Muscle of arm (tissue), 12 donors: ENCODE data around the gene WNT9A. TPM values are rescaled to one million over a fixed set of nuclear protein-coding genes. Genes with fewer than 3 reads are reported as not detected.

ENCODE experiments used
- DNase-seq: peaks from one replicate; pipeline ENCODE4 v3.0.0-alpha.2; 2013
- polyA plus RNA-seq, 12 donors: library from polyadenylated mRNA; unstranded; fragments of 120-200 nt; gene quantifications; one replicate each; pipeline ENCODE4 v1.2.1, GENCODE V29; 2013; ENCODE audit not compliant: insufficient read length in 12 of 12

WNT9A gene
- polyA plus RNA-seq, 12 donors = 3.5 to 15.2 (median 6.3) TPM; not detected in 1

- DNase-seq = no peak
These were observed 11.0 kb upstream of the WNT9A start for GRCh38 chr1:227958617-227959324.

DNA sequence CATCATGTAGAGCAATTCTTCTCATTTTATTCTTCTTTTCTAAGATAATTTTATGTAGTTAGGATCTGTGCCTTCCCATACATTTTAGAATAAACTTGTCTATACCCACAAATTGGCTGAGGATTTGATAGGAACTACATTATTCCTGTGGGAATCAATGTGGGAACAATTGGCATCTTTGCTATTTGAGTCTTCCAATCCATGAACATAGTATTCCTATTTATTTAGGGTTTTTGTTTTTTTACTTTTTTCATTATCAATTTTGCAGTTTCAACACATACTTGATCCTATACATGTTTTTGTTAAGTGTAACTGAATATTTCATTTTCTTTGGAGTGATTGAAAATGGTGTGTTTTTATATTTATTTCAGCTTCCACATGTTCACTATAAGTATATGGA, 8.1 kb upstream of the WNT9A start:
- DNase-seq = no peak

- no peak for DNase-seq
These were observed 6.6 kb upstream of the WNT9A start for GRCh38 chr1:227954163-227954850.

- no peak for DNase-seq
These were observed 5.3 kb upstream of the WNT9A start for GRCh38 chr1:227953022-227953412.

DNA sequence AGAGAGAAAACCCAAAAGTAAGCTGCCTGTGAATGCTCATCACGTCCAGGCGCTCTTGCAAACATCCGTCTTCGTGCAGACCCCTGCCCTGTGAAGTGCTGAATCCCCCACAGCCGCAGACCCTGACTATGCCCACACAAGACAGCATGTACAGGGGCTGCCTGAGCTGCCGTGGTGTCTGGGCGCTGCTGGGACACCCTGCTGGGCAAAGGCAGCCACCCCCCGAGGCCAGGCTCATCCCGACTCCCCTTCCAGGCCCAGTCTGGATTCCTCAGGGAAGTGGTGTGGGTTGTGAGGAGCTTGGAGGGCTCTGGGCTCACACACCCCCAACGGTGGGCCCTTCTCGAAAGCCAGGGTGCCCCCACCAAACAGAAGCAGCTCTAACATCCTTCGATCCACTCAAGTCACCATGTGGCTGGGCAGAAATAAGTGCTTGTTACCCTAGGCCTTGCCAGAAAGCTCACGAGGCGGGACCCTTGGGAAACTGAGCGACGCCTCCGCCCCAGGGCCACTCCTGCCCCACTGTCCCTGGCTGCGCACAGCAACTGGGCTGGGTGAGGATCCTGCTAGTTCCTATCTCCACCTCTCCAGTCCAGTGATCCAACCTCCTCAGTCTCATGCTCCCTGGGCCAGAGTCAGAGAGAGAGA, 4.8 kb upstream of the WNT9A start:
- DNase-seq = no peak

DNA sequence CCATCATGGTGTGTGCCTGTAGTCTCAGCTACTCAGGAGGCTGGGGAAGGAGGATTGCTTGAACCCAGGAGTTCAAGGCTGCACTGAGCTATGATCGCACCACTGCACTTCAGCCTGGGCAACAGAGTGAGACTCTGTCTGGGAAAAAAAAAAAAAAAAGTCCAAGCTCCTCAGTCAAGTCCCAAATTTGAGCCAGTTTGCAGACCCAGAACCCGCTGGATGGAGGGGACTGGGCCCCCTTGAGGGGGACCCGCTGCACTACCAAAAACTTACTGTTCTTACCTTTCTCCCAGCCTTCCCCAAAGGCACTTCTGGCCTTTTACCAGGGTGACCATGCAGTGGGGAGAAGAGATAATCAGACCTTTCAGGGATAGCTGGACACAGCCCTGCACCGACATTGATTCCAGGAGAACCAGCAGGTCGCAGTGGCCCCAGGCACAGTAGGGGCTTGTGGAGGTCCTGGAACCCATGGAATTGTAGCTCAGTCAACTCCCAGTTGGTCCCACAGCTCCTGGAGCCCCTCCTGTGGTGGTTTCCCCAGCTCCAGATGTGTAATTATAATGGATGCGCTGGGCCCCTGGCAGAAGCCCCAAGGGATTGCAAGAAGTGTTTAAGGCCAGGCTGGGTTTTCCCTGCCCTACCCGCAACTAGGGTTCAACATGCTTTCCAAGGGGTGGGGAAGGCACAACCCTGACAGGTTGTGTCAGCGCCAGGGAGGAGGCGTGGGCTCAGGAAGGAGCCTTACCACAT, 4.1 kb upstream of the WNT9A start:
- no peak for DNase-seq

DNA sequence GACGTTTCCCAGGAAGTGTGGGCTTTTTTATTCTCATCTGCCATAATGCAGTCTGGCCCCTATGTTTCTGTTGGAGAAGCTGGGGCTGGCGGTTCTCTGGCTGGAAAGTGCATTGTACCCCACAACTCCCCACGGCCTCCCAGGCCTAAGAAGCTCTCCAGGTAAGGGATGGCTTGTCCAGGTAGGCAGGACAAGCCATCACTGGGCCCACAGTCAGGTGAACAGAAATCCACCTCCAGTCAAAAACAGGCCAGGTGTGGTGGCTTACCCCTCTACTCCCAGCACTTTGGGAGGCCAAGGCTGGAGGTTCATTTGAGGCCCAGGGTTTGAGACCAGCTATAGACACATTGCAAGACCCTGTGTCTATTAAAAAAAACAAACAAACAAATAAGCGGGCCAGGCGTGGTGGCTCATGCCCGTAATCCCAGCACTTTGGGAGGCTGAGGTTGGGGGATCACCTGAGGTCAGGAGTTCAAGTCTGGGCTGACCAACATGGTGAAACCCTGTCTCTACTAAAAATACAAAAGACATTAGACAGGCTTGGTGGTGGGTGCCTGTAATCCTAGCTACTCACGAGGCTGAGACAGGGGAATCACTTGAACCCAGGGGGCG, 3.1 kb upstream of the WNT9A start:
- DNase-seq = no peak

DNA sequence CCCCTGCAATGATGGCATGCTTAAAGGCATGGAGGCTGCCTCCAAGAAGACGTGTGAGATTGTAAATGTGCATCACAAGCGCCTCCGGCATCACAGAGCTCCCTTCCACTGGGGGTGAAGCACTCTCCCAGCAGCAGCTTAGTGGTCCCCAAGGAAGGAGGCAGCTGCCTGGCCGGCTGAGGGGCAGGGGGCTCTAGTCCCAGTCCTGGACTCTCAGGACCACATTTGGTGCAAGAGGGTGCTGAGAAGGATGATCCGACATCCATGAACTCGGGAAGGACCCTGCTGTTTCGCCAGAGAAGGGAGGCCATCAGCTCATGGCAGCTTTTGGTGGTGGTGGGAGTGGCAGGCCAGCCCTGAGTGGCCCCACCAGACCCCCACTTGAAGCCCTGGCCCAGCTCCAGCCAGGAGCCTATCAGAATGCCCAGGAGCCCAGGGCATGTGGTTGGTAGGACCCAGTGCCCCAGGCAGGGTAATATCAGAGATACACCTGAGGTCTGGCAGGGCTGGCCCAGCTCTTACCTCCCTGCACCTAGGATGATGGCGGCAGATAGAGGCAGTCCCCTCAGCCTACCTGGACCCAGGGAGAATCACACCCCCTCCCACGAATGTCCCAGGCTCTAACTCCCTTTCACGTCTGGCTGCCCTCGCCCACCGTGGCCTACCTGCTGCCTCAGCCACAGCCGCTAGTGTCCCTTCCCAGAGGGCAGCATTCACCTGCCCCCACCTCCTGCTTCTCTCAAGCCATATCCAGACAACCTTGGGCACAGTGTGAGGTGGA, 2.4 kb upstream of the WNT9A start:
- no peak for DNase-seq

DNA sequence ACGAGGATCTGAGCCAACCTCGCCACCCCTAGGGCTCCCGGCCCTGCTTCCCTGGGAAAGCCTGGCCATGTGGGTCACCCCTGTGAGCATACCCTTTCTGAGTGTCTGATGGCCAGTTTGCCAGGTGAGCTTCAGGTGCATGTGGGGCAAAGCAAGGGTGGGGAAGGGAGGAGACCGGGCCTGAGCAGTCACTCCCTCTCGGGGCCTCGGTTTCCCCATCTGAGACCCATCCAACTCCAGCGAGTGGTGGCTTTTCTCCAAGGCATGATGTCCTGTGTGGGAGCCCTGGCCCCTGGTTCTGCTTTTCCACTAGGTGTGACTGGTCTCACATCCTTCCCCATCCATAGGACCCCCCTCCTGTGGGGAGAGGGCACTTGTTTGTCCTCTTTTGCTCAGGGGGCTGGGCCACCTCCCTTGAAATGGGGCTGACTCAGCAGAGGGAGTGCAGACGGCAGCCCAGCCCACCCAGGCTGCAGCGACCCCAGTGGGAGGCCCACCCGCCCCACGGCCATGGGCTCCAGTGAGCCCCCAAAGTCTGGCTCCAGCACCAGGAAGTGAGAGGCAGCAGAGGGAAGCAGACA, 1.7 kb upstream of the WNT9A start:
- no peak for DNase-seq

- peak; percentile 48 for DNase-seq
These were observed 945 bp upstream of the WNT9A start for GRCh38 chr1:227948493-227949260.

DNA sequence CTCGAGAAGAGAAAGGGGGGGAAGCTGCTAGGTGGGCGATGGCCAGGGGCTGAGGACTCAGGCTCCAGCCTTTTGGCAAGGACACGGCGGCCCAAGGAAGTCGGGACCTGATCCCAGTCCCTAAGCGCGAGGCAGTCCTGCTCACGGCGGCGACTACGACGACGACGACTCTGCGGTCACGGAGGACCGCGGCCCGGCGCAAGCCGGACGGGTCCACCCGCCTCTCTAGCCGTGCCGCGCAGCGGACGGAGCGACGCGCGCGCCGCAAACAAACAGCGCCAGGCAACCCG, 401 bp downstream of the WNT9A start:
- no peak for DNase-seq

DNA sequence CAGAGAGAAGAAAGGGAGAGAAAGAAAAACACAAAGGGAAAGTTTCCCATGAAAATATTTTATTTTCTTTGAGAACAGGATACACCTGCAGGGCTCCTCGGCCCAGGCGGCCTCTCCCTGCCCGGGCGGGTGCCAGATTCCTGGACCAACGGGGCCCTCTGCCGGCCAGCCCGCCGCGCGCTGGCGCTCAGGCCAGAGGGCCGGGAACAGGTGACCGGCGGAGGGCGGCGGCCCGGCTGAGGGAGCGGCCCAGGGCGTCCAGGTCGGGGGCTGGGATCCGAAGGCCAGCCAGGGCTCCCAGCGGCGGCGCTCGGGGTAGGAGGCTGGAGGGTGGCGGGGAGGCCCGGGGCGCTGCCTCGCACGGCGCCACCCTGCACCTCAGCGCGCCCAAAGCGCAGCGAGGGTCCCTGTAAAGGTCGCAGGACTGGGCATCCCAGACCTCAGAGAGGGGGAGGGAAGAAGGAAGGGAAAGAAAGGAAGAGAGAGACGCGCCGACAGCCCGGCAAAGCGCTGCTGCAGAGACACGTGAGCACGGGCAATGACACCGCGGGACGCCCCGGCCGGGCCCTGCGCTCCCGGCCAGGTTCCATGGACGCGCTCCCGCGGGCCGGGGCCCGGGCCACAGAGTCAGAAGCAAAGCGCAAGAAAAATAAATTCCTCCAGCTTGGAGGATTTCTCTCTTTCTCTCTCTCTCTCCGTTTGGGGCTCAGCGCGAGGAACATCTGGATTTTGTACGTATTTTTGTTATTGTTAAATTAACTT, 927 bp downstream of the WNT9A start:
- DNase-seq = peak; percentile 77

DNA sequence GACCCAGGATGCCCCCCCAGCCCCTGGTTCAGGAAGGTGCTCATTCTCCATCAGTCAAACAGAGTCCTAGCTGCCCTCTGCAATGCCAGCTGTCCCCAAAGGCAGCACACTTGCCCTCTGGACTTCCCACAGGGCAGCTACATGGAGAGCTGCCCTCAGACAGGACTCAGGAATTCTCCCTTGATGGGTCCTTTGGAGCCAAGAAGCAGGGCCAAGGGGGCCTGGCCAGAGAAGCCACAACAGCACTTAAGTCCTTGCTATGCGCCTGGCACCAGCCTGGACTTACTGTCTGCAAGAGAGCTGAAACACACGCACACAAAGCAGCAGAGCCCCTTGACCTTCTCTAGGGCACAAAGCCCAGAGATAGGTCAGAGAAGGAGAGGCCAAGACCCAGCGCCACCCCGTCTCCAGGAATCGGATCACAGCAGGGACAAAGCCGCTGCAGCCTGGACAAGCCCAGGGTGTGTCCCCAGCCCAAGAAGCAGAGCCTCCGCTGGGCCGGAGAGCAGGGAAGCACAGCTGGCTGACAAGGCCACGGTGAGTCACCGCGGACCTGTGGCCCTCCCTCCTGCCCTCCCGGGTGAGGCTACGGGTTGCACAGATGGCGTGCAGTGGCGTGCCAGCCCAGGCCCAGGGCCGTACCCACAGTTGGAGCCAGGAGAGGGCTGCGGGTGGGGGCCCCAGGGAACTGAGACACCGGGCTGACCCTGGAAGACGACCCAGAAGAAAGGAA, 1.7 kb downstream of the WNT9A start:
- DNase-seq = peak; percentile 52

DNA sequence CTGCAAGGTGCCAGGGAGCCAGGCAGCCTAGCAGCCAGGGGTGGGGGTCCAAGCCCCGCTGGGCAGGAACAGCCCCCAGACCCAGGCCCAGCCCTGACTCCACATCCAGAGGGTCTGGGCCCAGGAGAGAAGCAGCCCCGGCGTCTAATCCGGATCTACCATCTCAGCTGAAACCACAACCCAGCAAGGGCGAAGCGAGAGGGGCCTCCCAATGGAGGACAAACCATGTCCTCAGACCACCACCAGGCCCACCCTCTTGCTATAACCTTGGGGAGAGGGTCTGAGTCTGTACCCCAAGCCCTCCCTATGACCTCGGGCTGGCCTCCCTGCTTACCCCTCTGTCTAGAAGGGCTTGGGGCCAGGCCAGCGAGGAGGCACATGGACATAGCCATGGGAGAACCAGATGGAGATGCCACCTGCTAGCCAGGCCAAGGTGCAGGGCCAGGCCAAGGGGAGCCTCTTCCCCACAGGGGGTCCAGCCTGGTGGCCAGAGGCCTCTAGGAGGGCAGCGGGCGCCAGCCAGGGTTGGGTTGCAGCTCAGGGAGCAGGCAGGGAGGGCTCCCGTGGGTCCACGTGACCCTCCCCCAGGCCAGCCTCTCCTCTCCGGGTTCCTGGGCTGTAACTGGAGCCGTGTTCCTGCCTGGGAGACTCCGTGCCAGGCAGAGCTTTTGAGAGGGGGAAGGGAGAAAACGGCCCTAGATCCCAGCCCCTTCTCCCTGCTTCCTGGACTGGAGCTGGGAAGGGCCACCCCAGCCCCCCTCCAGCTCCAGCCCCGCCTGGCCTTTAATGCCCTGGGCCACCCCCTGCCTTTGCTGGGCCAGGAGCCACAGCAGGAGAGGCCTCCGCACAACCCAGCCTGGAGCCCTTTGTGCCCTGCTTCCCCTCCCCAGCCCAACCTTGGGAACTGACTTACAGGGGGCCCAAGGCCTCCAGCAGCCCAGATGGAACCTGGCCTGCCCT, 2.5 kb downstream of the WNT9A start:
- no peak for DNase-seq

GRCh38 chr1:227944090-227944930, 3.4 kb downstream of the WNT9A start:
- no peak for DNase-seq

DNA sequence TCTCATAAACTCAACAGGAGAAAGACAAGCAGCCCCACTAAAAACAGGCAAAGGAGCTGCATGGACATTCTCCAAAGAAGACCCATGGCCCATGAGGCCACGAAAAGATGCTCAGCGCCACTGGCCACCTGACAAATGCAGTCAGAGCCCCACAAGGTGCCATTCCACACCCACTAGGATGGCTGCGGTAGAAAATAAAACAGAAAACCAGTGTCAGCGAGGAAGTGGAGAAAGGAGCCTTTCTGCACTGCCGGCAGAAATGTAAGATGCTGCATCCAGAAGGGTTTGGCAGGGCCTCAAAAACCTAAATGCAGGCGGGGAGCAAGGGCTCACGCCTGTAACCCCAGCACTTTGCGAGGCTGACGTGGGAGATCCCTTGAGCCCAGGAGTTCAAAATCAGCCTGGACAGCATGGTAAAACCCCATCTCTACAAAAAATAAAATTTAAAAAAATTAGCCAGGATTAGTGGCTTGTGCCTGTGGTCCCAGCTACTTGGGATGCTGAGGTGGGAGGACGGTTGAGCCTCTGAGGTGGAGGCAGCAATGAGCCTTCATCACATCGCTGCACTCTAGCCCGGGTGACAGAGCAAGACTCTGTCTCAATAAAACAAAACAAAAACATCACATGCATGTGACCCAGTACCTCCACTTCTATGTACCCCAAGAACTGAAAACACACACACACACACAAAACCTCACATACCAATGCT, 4.2 kb downstream of the WNT9A start:
- no peak for DNase-seq
